ENCODE data around the gene CYBC1. TPM values are rescaled to one million over a fixed set of nuclear protein-coding genes. Genes with fewer than 3 reads are reported as not detected.
A peak's percentile ranks its signal among the peaks of the same experiment; 100 is the strongest.

Gene CYBC1
- 253 and 257 TPM in 2 replicates for total RNA-seq

DNA sequence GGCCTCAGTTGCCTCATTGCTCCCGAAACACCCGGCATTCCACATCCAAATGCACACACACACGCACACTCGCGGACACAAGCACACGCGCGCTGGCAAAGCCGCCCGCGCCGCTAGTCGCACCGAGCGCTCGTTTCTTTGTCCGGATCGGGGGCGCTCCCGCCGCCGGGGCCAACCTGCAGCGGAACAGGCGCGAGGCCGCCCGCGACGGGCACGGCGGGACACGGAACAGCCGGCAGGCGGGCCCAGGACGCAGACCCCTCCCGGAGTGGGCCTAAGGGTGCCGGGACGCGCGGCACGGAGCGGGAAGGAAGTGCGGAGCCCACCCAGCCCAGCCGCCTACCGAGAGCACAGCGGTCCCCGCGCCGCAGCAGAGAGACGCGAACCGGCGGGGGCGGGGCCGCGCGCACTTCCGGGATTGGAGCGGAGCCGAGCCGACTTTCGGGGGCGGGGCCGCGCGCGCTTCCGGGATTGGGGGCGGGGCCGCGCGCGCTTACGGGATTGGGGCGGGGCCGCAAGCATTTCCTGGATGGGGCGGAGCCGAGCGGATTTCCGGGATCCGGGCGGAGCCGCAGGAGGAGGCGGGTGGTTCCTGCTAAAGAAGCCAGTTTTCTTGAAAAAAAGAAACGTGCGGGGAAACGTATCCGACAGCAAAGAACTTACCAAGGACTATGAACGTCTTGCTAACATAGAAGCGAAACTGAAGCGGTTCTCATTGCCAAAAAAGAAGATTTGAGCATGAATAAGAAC is at the start of gene CYBC1:
CYBC1 (minus strand) TSS at position 396 of the 750 bp plus-strand sequence. CDS start 1,498 bp downstream, outside the sequence.
- Mint-ChIP-seq H3K36me3 (ENCODE audit: low read depth) (peaks cover 17% of the 10 kb centered on the region), H3K27ac (peak within 1 kb of the TSS; percentile 96), H3K27me3 (ENCODE audit: insufficient read depth) (no peaks in the 10 kb centered on the region), H3K4me1 (ENCODE audit: low read depth) (peaks cover 31% of the 10 kb centered on the region), H3K9me3 (peaks cover 4% of the 10 kb centered on the region), H3K4me3 (peak within 1 kb of the TSS; percentile 91)
- intact Hi-C loops (cut with micrococcal nuclease): loop anchor here (1.0 to 2.0 kb wide), 8 partner anchors 8 to 248 kb away; partner anchors contain the start of genes FOXK2, HEXD, NARF and OGFOD3
- DNase-seq (ENCODE audit: low spot score): peak; percentile 93

GRCh38 chr17:82497483-82498405 is 47.2 kb upstream of the CYBC1 start:
- H3K9me3 Mint-ChIP-seq: no peaks in the 10 kb centered on the region
- H3K4me3 Mint-ChIP-seq: peak overlapping the region; percentile 82
- no peaks in the 10 kb centered on the region for H3K36me3 Mint-ChIP-seq (ENCODE audit: low read depth)
- H3K27ac Mint-ChIP-seq: peak overlapping the region; percentile 81
- peaks cover 5% of the 10 kb centered on the region for H3K27me3 Mint-ChIP-seq (ENCODE audit: insufficient read depth)
- DNase-seq (ENCODE audit: low spot score): peak; percentile 29
- intact Hi-C loops (cut with micrococcal nuclease): loop anchor here (1.0 kb wide), 1 partner anchor 22 kb away; the partner anchor contains the start of gene FOXK2
- peaks cover 29% of the 10 kb centered on the region for H3K4me1 Mint-ChIP-seq (ENCODE audit: low read depth)

DNA sequence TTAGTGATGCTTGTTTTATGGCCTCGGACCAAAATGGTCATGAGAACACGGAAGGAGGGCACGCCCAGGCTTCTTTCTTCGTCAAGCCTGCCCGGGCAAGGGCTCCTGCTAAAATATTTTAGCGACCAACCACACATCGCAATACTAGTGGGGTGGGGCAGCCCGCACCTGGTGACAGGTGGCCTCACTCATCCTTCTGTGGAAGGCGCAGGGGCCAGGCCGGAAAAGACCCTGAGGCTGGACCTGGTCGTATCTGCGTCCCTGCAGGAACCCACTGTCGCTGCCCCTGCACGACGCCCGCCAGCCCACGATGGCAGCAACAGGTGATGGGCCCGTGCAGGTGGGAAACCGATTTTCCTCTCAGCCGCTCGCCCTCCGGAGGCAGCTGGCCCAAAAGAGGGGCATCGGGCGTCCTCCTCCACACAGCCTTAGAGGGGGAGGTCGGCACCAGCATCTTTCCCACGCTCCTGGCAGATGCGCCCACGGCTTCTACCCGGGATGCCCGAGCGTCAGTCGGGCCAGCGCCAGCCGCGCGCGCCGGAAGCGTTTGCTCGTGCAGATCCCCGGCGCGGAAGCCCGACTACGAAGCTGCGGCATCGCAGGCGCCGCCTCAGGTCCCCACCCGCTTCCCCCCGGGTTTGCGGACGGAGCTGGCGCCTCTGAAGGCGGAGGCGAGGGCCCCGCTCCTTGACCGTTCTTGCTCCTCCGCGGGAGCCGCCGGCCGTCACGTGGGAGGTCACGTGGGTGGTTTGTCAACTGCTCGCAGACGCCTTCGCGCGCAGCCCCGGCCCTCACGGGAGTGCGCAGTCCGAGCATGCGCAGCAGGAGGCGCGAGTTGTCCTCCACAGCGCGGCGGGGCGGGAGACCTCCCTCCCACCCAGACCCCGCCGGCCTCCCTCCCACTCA is 46.2 kb upstream of the CYBC1 start:
- intact Hi-C loops (cut with micrococcal nuclease): loop anchor here (1.0 kb wide), 1 partner anchor 23 kb away; the partner anchor contains the start of gene FOXK2

GRCh38 chr17:82495844-82496528 is 45.4 kb upstream of the CYBC1 start:
- Mint-ChIP-seq H3K4me1 (ENCODE audit: low read depth) (peaks cover 29% of the 10 kb centered on the region), H3K9me3 (no peaks in the 10 kb centered on the region), H3K27me3 (ENCODE audit: insufficient read depth) (peaks cover 5% of the 10 kb centered on the region), H3K36me3 (ENCODE audit: low read depth) (no peaks in the 10 kb centered on the region), H3K27ac (no peak overlapping the region), H3K4me3 (peak overlapping the region; percentile 61)
- intact Hi-C loops (cut with micrococcal nuclease): no loop called here
- no peak for DNase-seq (ENCODE audit: low spot score)

More for the DNA sequence above, 46.2 kb upstream of the CYBC1 start:
- peak overlapping the region; percentile 48 for H3K27ac Mint-ChIP-seq
- H3K4me1 Mint-ChIP-seq (ENCODE audit: low read depth): peaks cover 29% of the 10 kb centered on the region
- no peaks in the 10 kb centered on the region for H3K36me3 Mint-ChIP-seq (ENCODE audit: low read depth)
- H3K9me3 Mint-ChIP-seq: no peaks in the 10 kb centered on the region
- peaks cover 5% of the 10 kb centered on the region for H3K27me3 Mint-ChIP-seq (ENCODE audit: insufficient read depth)
- peak overlapping the region; percentile 61 for H3K4me3 Mint-ChIP-seq
- peak; percentile 91 for DNase-seq (ENCODE audit: low spot score)

- Mint-ChIP-seq H3K27ac (peak overlapping the region; percentile 87), H3K36me3 (ENCODE audit: low read depth) (peaks cover 4% of the 10 kb centered on the region), H3K4me3 (peak overlapping the region; percentile 12), H3K27me3 (ENCODE audit: insufficient read depth) (peaks cover 2% of the 10 kb centered on the region), H3K4me1 (ENCODE audit: low read depth) (peaks cover 29% of the 10 kb centered on the region), H3K9me3 (no peaks in the 10 kb centered on the region)
- intact Hi-C loops (cut with micrococcal nuclease): loop anchor here (1.0 kb wide), 6 partner anchors 12 to 142 kb away; partner anchors contain the start of genes CYBC1, HEXD, NARF and OGFOD3
- DNase-seq (ENCODE audit: low spot score): peak; percentile 81
Observed at GRCh38 chr17:82494236-82495055, 43.9 kb upstream of the CYBC1 start.

DNA sequence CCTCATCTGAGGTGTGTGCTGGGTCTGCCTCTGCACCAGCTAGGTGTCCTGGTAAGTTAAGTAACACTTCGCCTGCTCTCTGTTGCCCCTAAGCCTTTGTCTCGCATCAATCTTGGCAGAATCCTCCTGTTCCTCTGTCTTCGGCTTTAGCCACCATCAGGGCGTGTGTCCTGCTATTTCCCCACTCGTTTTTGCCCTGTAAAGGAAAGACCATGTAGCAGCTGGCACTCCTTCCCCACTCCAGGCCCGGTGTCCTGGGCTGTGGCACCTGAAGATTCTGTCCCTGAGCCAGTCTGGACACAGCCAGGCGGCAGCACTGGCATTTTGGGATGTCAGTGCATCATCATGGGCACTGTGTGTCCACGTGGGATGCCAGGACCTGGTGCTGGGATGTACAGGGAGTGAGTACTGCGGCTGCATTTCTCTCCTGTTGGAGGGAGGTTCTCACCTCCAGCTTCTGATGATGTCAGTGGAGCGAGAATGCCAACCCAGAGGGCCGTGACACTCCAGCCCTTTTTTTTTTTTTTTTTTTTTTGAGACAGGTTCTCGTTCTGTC is 42.8 kb upstream of the CYBC1 start:
- peaks cover 14% of the 10 kb centered on the region for H3K36me3 Mint-ChIP-seq (ENCODE audit: low read depth)
- no peaks in the 10 kb centered on the region for H3K27me3 Mint-ChIP-seq (ENCODE audit: insufficient read depth)
- H3K4me1 Mint-ChIP-seq (ENCODE audit: low read depth): peaks cover 29% of the 10 kb centered on the region
- H3K27ac Mint-ChIP-seq: no peak overlapping the region
- no peak overlapping the region for H3K4me3 Mint-ChIP-seq
- intact Hi-C loops (cut with micrococcal nuclease): no loop called here
- H3K9me3 Mint-ChIP-seq: no peaks in the 10 kb centered on the region
- DNase-seq (ENCODE audit: low spot score): no peak

DNA sequence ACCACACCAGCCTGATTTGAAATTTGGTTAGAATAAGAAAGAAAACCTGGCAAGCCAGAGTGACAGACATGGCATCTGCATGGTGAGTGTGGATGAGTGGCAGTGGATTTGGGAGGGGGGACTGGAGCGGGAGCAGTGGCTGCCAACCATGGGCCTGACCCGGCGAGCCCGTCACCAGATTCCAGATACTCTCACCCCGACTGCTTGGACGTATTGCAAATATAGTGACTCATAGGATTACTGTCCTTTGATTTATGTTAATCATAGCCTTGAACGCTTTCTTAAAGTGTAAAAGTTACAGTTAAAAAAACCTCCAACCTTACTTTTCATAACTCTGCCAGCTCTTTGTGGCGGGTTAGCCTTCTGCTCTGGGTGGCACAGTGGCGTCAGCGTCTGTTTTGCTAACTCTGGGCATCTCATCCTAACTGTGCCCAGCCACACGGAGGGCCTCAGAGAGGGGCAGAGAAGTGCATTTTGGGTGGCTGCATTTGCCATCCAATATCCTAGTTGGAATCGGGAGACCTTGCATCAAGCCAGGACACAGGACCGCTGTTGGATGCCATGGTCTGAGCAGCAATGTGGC is 42.2 kb upstream of the CYBC1 start:
- H3K27ac Mint-ChIP-seq: no peak overlapping the region
- H3K9me3 Mint-ChIP-seq: no peaks in the 10 kb centered on the region
- no peak for DNase-seq (ENCODE audit: low spot score)
- intact Hi-C loops (cut with micrococcal nuclease): no loop called here
- H3K4me1 Mint-ChIP-seq (ENCODE audit: low read depth): peaks cover 24% of the 10 kb centered on the region
- no peaks in the 10 kb centered on the region for H3K27me3 Mint-ChIP-seq (ENCODE audit: insufficient read depth)
- no peak overlapping the region for H3K4me3 Mint-ChIP-seq
- peaks cover 18% of the 10 kb centered on the region for H3K36me3 Mint-ChIP-seq (ENCODE audit: low read depth)

DNA sequence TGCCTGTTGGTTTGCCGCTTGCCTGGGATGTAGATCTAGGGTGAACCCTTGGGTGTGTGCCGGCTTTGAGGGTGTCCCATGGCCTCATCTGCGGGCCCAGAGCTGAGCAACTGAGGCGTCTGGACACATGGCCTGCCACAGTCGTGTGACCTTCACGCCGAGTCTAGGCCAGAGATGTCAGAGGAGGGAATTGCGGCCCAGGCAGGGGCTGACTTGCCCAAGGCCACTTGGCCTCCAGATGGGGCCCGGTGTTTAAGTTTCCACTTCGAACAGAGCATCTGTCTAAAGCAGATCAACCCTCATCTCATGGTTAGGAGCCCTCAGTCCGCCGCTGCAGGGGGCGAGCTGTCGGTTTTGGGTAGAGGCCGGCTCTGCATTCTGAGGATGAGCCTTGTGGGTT is 41.0 kb upstream of the CYBC1 start:
- Mint-ChIP-seq H3K9me3 (no peaks in the 10 kb centered on the region), H3K36me3 (ENCODE audit: low read depth) (peaks cover 26% of the 10 kb centered on the region), H3K27me3 (ENCODE audit: insufficient read depth) (no peaks in the 10 kb centered on the region)

GRCh38 chr17:82491196-82491530 is 40.6 kb upstream of the CYBC1 start:
- H3K4me3 Mint-ChIP-seq: no peak overlapping the region
- H3K9me3 Mint-ChIP-seq: no peaks in the 10 kb centered on the region
- H3K27me3 Mint-ChIP-seq (ENCODE audit: insufficient read depth): no peaks in the 10 kb centered on the region
- peaks cover 22% of the 10 kb centered on the region for H3K4me1 Mint-ChIP-seq (ENCODE audit: low read depth)
- intact Hi-C loops (cut with micrococcal nuclease): no loop called here
- DNase-seq (ENCODE audit: low spot score): no peak
- no peak overlapping the region for H3K27ac Mint-ChIP-seq
- peaks cover 28% of the 10 kb centered on the region for H3K36me3 Mint-ChIP-seq (ENCODE audit: low read depth)

More for the DNA sequence above, 41.0 kb upstream of the CYBC1 start:
- peaks cover 21% of the 10 kb centered on the region for H3K4me1 Mint-ChIP-seq (ENCODE audit: low read depth)
- no peak overlapping the region for H3K27ac Mint-ChIP-seq
- intact Hi-C loops (cut with micrococcal nuclease): no loop called here
- H3K4me3 Mint-ChIP-seq: no peak overlapping the region
- no peak for DNase-seq (ENCODE audit: low spot score)

- intact Hi-C loops (cut with micrococcal nuclease): no loop called here
- no peak overlapping the region for H3K27ac Mint-ChIP-seq
- no peak for DNase-seq (ENCODE audit: low spot score)
- H3K4me3 Mint-ChIP-seq: no peak overlapping the region
- H3K9me3 Mint-ChIP-seq: no peaks in the 10 kb centered on the region
- H3K4me1 Mint-ChIP-seq (ENCODE audit: low read depth): peaks cover 23% of the 10 kb centered on the region
- no peaks in the 10 kb centered on the region for H3K27me3 Mint-ChIP-seq (ENCODE audit: insufficient read depth)
- peaks cover 32% of the 10 kb centered on the region for H3K36me3 Mint-ChIP-seq (ENCODE audit: low read depth)
Observed at GRCh38 chr17:82490512-82491195, 40.1 kb upstream of the CYBC1 start.
